Thoracic aorta (tissue), 2 donors: ENCODE data around the gene STT3B. TPM values are rescaled to one million over a fixed set of nuclear protein-coding genes. Genes with fewer than 3 reads are reported as not detected.

Experiments used
- ATAC-seq: fragments of 150-250 bp; one replicate; pipeline ENCODE4 v1.8.0; 2017; ENCODE audit warnings: low read depth; ENCODE audit not compliant: insufficient number of reproducible peaks, low FRiP score
- DNase-seq: peaks from one replicate; pipeline ENCODE4 v3.0.0-alpha.2; 2020; ENCODE audit warnings: low spot score
- H3K27ac ChIP-seq, 2 donors: fragments of 200-600 bp; sonication (generic); 1 replicate in 1 of 2; 2 replicates in 1 of 2; pipeline ENCODE4 v1.5.1; 2016; ENCODE audit warnings: mild to moderate bottlenecking in 2 of 2, moderate library complexity in 2 of 2
- H3K27me3 ChIP-seq: fragments of 200-600 bp; sonication (generic); replicated peaks from 2 replicates; pipeline ENCODE4 v1.6.0; 2016; ENCODE audit warnings: mild to moderate bottlenecking; ENCODE audit not compliant: insufficient read depth
- H3K36me3 ChIP-seq: fragments of 200-600 bp; sonication (generic); one replicate; pipeline ENCODE4 v1.5.1; 2016
- H3K4me1 ChIP-seq, 2 donors: fragments of 200-600 bp; sonication (generic); 1 replicate in 1 of 2; 2 replicates in 1 of 2; pipeline versions ENCODE4 v1.5.1 to v1.6.0; 2016; ENCODE audit warnings: low read depth in 2 of 2, mild to moderate bottlenecking in 1 of 2; ENCODE audit not compliant: control insufficient read depth in 1 of 2
- H3K4me3 ChIP-seq: fragments of 200-600 bp; sonication (generic); 2 replicates; pipeline ENCODE4 v1.5.1; 2016; ENCODE audit warnings: mild to moderate bottlenecking
- H3K9me3 ChIP-seq: fragments of 200-600 bp; sonication (generic); 2 replicates; pipeline ENCODE4 v1.5.1; 2016
- total RNA-seq, 2 donors: library from RNA; depleted of rRNA; stranded (reverse); fragments of >200 nt; gene quantifications; one replicate each; pipeline versions ENCODE4 v1.1.0 to v1.2.3, GENCODE V29; 2016
- TF ChIP-seq, protein P1 (sequence below): fragments of 200-600 bp; sonication (generic); IDR thresholded peaks from one replicate; pipeline ENCODE4 v1.5.1; 2019; ENCODE audit warnings: antibody characterized with exemption

STT3B gene
- total RNA-seq, 2 donors from 2014 or later: 99.0 to 126 TPM

DNA sequence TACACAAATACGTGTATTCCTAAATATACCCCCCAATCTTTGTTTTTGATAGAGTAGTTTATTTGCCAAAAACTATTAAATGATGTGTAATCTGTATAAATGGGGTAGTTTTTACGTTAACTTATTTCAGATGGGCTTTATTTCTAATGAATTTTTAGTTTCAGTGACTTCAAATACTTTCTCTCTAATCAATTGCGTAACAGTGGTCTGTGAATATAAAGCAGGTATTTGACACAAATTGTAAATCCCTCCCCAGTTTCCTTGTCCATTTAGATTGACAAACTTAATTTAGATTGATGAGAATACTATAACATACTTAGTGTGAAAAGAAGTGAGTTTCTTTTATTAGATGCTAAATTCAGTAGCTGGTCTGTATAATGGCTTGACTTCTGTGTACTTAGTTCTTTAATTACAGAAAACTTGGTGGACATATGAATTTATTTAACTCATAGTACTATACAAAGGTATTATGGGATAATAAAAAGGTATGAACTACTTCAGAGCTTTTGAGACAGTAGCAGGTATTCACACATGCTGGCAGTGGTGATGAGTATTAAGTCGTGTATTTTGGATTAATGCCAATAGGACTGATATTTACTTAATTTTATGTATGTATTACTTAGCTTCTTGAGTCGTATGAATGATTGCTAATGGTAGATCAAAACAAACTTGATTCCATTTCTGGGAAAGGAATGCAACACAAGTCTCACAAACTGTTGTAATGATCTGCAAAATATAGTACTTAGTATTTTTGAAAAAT, 81.6 kb downstream of the STT3B start:
- no peaks in the 10 kb centered on the region for H3K4me1 ChIP-seq
- H3K9me3 ChIP-seq: no peaks in the 10 kb centered on the region
- no peaks in the 10 kb centered on the region for H3K27me3 ChIP-seq
- ATAC-seq (no peak), DNase-seq (no peak)
- H3K27ac ChIP-seq: no peak overlapping the region
- H3K36me3 ChIP-seq: no peaks in the 10 kb centered on the region
- no peak overlapping the region for H3K4me3 ChIP-seq
- TF ChIP-seq, protein P1, sequence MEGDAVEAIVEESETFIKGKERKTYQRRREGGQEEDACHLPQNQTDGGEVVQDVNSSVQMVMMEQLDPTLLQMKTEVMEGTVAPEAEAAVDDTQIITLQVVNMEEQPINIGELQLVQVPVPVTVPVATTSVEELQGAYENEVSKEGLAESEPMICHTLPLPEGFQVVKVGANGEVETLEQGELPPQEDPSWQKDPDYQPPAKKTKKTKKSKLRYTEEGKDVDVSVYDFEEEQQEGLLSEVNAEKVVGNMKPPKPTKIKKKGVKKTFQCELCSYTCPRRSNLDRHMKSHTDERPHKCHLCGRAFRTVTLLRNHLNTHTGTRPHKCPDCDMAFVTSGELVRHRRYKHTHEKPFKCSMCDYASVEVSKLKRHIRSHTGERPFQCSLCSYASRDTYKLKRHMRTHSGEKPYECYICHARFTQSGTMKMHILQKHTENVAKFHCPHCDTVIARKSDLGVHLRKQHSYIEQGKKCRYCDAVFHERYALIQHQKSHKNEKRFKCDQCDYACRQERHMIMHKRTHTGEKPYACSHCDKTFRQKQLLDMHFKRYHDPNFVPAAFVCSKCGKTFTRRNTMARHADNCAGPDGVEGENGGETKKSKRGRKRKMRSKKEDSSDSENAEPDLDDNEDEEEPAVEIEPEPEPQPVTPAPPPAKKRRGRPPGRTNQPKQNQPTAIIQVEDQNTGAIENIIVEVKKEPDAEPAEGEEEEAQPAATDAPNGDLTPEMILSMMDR: no peak

DNA sequence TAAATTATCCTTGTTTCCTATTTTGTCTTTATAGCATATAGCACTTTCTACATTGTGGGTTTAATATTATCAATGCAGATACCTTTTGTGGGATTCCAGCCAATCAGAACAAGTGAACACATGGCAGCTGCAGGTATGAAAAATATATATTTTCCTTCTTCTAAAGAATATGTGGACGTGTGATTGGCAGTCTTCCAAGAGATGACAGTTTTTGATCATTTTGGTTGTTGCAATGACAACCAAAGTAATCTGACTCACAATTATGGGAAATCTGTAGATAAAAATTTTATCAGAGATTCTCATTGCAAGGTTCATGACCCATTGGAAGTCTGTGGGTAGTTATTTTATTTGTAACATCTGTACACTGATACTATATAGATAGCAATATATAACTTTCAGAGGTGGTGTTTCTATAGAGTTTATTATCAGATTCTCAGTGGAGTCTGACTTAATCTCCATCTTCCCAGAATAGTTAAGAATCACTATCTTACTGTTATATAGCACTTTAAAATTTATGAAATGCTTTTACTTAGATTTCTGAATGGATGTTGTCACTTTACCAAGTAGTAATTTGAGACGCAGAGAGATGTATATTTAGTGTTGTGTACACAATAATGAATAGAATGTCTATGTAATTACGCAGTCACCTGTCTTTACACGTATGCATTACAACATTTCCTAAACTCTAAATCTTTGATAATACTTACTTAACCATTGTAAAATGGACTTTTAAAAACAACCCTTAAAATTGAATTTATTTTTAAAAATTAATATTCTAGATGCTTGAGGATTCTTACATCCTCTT, 82.5 kb downstream of the STT3B start:
- ATAC-seq: no peak

DNA sequence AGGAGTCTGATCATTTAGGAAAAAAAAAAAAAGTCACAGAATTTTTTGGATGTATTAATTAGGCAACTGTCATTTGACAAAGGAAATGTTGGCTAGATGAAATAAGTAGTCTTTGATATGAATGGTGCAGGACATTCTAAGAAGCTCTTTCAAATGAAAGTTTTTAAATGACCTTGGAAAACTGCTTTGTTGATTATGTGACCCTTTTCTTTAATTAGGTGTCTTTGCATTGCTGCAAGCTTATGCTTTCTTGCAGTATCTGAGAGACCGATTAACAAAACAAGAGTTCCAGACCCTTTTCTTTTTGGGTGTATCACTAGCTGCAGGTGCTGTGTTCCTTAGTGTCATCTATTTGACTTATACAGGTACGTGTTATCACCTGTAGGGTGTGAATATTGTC, 84.0 kb downstream of the STT3B start:
- Histone ChIP-seq H3K27ac (no peak overlapping the region), H3K27me3 (no peaks in the 10 kb centered on the region), H3K36me3 (no peaks in the 10 kb centered on the region), H3K4me3 (no peak overlapping the region), H3K9me3 (no peaks in the 10 kb centered on the region), H3K4me1 (no peaks in the 10 kb centered on the region)
- TF ChIP-seq, protein P1: no peak
- ATAC-seq: no peak
- no peak for DNase-seq

More for the DNA sequence above, 82.5 kb downstream of the STT3B start:
- H3K27me3 ChIP-seq: no peaks in the 10 kb centered on the region
- H3K9me3 ChIP-seq: no peaks in the 10 kb centered on the region
- no peak for DNase-seq
- TF ChIP-seq, protein P1: no peak
- H3K36me3 ChIP-seq: no peaks in the 10 kb centered on the region
- H3K27ac ChIP-seq: no peak overlapping the region
- no peak overlapping the region for H3K4me3 ChIP-seq
- no peaks in the 10 kb centered on the region for H3K4me1 ChIP-seq

DNA sequence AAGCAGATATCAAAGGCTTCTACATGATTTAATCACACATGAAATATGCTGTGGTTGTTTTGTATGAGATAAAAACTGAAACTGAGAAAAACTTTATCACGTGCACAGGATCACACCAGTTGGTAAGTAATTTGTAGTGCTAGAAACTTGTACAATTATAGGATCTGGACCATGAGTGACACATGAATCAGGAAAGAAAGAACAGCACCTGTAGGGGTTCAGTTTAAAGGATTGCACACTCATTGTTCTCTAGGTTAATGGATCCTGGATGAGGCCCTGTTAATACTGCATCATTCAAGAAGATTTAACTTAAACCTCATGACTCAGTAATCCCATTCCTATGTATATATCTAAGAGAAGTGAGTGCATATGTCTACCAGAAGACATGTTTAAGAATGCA, 87.9 kb downstream of the STT3B start:
- no peaks in the 10 kb centered on the region for H3K27me3 ChIP-seq
- peaks cover 6% of the 10 kb centered on the region for H3K36me3 ChIP-seq
- no peak for DNase-seq
- TF ChIP-seq, protein P1: no peak
- no peaks in the 10 kb centered on the region for H3K4me1 ChIP-seq
- no peak for ATAC-seq
- no peaks in the 10 kb centered on the region for H3K9me3 ChIP-seq
- no peak overlapping the region for H3K4me3 ChIP-seq
- H3K27ac ChIP-seq: no peak overlapping the region

DNA sequence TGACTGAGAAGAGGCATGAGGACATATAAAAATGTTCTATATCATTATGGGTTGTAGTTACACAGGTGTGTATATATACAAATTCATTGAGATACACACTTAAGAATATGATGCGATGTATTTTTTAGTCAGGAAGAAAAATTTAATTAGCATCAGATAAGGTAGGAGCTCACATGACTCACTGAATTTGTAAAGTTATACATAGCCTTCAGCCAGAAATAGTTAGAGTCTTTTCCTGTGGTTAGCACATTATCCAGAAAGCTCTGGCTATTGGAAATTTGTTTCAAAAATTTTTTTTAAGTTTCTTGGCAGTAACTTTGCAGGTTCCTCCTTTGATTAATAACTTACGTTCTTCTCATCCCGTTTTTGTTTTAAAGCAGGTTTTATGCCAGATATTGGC, 88.6 kb downstream of the STT3B start:
- TF ChIP-seq, protein P1: no peak
- ATAC-seq: no peak
- Histone ChIP-seq H3K4me3 (no peak overlapping the region), H3K4me1 (no peaks in the 10 kb centered on the region), H3K36me3 (peaks cover 10% of the 10 kb centered on the region), H3K27me3 (no peaks in the 10 kb centered on the region), H3K27ac (no peak overlapping the region), H3K9me3 (no peaks in the 10 kb centered on the region)
- DNase-seq: no peak
